ENCODE results near the gene SDF4. TPM values are rescaled to one million over a fixed set of nuclear protein-coding genes. Genes with fewer than 3 reads are reported as not detected.

The SDF4 gene
- total RNA-seq, 2 donors from 2014 or later: 177 to 185 TPM

GRCh38 chr1:1239227-1239613 lies 7.4 kb upstream of the SDF4 start:
- 66% methylated on average over 6 of the region's 15 CpGs for WGBS
- no peak overlapping the region for H3K4me3 ChIP-seq
- H3K36me3 ChIP-seq: no peaks in the 10 kb centered on the region
- no peak for DNase-seq (ENCODE audit: low spot score)
- intact Hi-C loops (cut with DNase I): no loop called here
- H3K9me3 ChIP-seq: no peaks in the 10 kb centered on the region
- H3K27me3 ChIP-seq (replicated peaks; ENCODE audit: insufficient read depth): no peaks in the 10 kb centered on the region
- TF ChIP-seq POLR2AphosphoS5 (IDR thresholded peaks at IDR 0.05): no peak
- no peak for TF ChIP-seq CTCF (IDR thresholded peaks at IDR 0.05)
- no peak for TF ChIP-seq POLR2A (IDR thresholded peaks at IDR 0.05)
- H3K27ac ChIP-seq: no peak overlapping the region
- H3K4me1 ChIP-seq (replicated peaks): no peaks in the 10 kb centered on the region

- no peak overlapping the region for H3K27ac ChIP-seq
- no peak for TF ChIP-seq POLR2AphosphoS5 (IDR thresholded peaks at IDR 0.05)
- no peak for TF ChIP-seq CTCF (IDR thresholded peaks at IDR 0.05)
- no peak for TF ChIP-seq POLR2A (IDR thresholded peaks at IDR 0.05)
- no peaks in the 10 kb centered on the region for H3K9me3 ChIP-seq
- H3K4me1 ChIP-seq (replicated peaks): no peaks in the 10 kb centered on the region
- no peaks in the 10 kb centered on the region for H3K36me3 ChIP-seq
- no peak for DNase-seq (ENCODE audit: low spot score)
- intact Hi-C loops (cut with DNase I): no loop called here
- H3K27me3 ChIP-seq (replicated peaks; ENCODE audit: insufficient read depth): no peaks in the 10 kb centered on the region
- WGBS: 74% methylated on average over 12 of the region's 19 CpGs
- H3K4me3 ChIP-seq: no peak overlapping the region
These were observed 6.9 kb upstream of the SDF4 start for GRCh38 chr1:1238702-1239178.

- H3K36me3 ChIP-seq: no peaks in the 10 kb centered on the region
- no peak for TF ChIP-seq POLR2A (IDR thresholded peaks at IDR 0.05)
- no peak for TF ChIP-seq CTCF (IDR thresholded peaks at IDR 0.05)
- TF ChIP-seq POLR2AphosphoS5 (IDR thresholded peaks at IDR 0.05): no peak
- H3K4me3 ChIP-seq: no peak overlapping the region
- H3K27ac ChIP-seq: no peak overlapping the region
- no peaks in the 10 kb centered on the region for H3K4me1 ChIP-seq (replicated peaks)
- no peaks in the 10 kb centered on the region for H3K27me3 ChIP-seq (replicated peaks; ENCODE audit: insufficient read depth)
- 43% methylated on average over 22 of the region's 48 CpGs for WGBS
- DNase-seq (ENCODE audit: low spot score): no peak
- intact Hi-C loops (cut with DNase I): no loop called here
- no peaks in the 10 kb centered on the region for H3K9me3 ChIP-seq
These were observed 6.3 kb upstream of the SDF4 start for GRCh38 chr1:1237874-1238701.

GRCh38 chr1:1236945-1237873 lies 5.4 kb upstream of the SDF4 start:
- Histone ChIP-seq H3K27ac (no peak overlapping the region), H3K36me3 (no peaks in the 10 kb centered on the region), H3K4me1 (replicated peaks) (no peaks in the 10 kb centered on the region), H3K27me3 (replicated peaks; ENCODE audit: insufficient read depth) (no peaks in the 10 kb centered on the region), H3K4me3 (no peak overlapping the region), H3K9me3 (no peaks in the 10 kb centered on the region)
- DNase-seq (ENCODE audit: low spot score): no peak
- intact Hi-C loops (cut with DNase I): no loop called here
- TF ChIP-seq CTCF (IDR thresholded peaks at IDR 0.05): no peak
- TF ChIP-seq POLR2A (IDR thresholded peaks at IDR 0.05): no peak
- TF ChIP-seq POLR2AphosphoS5 (IDR thresholded peaks at IDR 0.05): no peak
- WGBS: 40% methylated on average over 21 of the region's 34 CpGs
